Fibroblast of skin of left quadriceps (primary cell): ENCODE data around the gene TTC34.

Source experiments
- DNase-seq, 2 experiments: peaks; one replicate each; pipeline ENCODE4 v3.0.0-alpha.2; 2013; ENCODE audit warnings: low read depth in 2 of 2

TTC34 gene

DNA sequence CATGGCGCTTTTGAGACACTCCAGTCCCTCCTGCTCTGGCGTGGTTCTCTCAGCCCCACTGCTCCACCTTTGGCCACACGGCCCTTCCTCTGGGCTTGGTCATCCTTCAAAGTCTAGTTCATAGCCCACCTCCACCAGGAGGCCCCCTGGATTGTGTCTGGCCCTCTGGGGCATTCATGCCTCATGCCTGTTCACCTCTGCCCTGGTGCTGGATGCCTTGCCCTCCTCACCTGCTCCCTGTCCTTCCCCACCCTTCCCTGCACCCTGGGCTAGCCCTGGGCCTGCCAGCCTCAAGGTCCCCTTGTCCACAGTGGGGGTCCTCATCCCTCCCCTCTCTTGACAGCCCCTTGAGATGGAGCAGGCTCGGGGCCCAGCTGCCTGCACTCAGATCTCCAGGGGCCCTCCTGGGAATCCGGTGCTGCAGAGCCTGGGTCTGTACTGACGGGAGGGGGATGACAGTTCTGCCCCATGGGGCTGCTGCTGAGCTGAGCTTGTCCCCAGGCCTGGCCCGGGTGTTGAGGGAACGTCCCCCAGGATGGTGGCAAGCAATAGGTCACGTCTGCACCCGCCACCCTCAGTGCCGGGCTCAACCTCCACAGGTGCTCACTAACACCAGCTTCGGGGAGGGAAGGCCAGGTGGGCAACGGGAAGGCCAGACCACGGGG lies 196.5 kb downstream of the TTC34 start:
- no peak for DNase-seq

DNA sequence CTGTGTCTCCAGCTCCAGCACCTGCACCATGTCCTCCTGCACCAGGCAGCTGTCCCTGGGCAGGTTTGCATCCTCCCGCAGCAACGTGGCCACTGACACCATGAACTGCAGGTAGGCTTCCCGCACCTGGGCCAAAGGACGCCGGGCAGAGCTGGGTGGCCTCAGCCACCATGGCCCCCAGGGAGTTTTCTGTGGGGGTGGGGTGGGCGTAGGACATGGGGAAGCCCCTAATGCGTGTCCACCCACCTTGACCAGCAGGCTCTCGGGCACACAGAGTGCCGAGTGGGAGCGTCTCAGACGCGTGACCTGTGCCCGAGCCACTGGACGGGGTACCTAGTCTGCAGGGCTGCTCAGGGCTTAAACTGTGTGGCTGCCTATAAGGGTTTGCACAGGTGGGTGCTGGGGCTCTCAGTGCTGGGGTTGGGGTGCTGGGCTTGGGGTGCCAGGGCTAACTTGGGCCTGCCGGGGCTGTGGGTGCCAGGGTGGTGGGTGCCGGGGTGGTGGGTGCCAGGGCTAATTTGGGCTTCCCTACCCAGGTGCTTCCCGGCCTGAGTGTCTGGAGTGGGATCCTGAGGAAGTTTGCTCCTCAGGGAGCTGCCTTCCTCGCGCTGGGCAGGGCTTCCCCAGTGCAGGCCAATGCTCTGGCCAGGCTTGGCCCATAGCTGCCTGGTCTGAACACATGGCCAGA lies 197.2 kb downstream of the TTC34 start:
- no peak for DNase-seq

GRCh38 chr1:2603521-2604155 lies 197.9 kb downstream of the TTC34 start:
- DNase-seq: no peak

DNA sequence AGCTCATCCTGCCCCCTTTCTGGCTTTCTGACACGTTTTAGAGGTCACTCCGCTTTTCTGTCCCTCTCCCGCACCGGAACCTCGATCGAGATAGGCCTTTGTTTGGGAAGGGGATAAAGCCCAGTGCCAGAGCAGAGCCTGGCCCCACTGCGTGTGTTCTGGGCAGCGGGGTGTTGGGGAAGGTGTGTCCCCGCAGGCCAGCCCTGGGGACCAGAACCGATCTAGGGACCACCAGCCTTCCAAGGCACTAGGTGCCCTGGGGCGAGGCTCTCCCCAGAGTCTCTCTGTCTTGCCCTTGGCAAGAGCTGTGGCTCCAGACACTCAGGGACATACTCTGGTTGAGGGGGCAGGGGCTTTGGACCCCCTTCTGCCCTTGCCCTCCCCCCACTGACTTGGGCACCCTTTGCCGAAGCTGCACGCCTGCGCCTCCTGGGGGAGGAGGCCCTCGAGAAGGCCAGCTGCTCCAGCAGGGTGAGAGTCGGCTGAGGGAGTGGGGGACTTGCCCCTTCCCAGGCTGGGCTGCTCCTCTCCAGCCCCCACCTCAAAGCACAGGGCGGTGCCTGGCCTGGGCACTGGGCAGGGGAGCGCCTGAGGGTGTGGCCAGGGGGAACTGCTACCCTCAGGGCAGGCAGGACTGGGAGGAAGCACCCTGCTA lies 198.5 kb downstream of the TTC34 start:
- no peak for DNase-seq

DNA sequence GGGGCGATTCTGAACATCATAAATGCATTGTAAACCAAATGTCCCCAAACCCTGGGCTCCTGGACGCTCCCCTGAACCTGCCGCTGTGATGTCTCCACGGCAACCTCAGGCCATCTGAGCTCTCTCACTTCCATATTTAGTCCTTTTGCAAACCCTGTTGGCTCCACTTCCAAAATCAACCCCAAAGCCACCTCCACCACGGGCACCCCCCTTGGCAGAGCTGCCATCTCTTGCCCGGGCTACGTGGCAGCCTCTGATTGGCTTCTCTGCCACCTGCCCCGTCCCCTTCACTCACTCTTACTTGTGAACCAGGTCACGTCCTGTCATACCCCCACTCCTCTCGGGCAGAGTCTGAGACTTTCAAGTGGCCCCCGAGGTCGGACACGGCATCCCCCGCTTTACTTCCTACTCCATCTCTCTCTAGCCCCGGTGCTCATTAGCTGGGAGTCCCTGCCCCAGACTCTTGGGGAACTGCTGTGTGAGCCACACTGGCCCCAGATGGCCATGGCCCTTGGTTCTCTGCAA lies 199.1 kb downstream of the TTC34 start:
- DNase-seq: no peak

DNA sequence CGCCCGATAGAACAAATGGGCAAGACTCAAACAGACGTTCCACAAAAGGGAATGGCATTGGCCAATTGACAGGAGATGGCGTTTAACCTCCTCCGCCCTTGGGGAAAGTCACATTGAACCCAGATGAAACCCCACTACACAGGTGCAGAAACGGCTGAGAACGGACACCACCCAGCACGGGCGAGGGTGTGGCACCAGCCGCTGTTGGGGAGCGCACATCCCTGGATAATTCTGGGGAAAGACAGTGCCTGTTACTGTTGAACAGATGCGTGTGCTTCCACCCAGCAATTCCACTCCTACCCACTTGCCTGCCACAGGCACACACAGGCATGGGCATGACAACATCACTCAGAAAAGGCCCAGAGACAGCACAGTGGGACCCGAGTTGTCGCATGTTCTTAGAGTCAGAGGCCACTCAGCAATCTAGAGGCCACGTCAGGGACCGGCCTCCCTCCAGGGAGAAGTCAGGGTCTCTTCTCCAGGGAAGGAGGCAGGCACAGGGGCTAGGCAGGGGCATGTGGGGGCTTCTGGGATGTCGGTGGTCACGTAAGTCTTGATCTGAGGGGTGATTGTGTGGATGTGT lies 199.7 kb downstream of the TTC34 start:
- no peak for DNase-seq

DNA sequence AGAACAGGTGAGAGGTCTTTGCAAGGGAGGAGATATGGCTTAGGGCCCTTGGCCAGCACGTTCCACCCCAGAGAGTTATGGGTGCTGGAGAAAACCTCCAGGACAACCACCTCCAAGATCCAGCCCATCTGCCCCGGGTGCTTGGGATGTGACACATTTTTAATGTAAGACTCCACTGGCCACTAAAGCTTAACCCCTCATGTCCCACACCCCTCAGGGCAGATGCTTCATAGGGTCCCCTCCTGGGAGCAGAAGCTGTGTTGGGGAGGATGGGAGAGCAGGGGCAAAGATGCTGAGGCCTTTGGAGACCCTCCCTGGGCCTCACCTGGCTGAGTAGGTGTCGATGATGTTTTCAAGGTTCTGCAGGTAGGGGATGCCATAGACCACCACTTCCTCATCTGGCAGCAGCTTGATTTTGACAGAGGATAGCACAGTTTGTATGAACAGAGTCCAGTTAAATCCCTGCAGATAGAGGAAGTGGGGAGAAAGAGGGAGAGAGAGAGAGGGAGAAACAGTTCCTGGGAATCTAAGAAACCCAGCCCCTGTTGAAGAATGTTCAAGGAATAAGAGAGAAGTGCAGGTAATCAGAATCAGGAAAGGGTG lies 203.1 kb downstream of the TTC34 start:
- no peak for DNase-seq

DNA sequence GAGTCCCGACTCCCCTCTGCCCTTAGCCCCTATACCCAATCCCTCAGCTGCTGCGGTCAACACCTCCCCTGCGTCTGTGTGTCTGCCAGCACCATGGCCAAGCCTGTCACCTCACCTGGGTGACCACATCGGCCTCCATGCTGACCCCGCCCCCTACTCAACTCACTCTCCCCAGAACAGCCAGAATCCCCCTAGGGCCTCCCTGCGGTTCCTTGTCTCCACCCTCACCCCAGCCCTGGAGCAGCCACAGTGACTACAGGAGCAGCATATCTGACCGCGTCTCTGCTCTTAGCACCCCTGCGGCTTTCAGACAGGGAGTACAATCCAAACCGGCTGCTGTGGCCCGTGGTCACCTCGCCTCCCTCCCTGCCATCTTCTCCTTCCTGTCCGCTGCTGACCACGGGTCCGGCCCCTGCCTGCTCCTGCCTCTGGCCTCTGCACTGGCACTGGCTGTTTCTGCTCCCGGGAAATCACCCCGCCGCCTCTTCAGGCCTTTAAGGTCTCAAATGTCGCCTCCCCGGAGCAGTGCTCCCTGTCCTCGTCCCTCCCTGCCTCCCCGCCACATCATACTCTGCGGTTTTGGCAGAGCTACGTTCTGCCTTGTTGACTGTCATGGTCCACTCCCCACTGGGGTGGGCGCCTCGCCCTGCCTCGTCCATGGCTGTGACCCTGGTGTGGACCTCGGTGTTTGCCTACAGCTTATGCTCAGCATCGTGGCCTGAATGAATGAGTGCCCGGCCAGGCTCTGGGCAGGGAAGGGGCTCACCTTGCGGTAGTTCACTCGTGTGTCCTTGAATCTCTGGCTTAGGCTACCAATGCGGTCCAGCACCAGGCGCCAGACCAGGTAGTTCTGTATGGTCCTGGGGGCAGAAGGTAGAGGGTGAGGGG lies 203.8 kb downstream of the TTC34 start:
- no peak for DNase-seq

DNA sequence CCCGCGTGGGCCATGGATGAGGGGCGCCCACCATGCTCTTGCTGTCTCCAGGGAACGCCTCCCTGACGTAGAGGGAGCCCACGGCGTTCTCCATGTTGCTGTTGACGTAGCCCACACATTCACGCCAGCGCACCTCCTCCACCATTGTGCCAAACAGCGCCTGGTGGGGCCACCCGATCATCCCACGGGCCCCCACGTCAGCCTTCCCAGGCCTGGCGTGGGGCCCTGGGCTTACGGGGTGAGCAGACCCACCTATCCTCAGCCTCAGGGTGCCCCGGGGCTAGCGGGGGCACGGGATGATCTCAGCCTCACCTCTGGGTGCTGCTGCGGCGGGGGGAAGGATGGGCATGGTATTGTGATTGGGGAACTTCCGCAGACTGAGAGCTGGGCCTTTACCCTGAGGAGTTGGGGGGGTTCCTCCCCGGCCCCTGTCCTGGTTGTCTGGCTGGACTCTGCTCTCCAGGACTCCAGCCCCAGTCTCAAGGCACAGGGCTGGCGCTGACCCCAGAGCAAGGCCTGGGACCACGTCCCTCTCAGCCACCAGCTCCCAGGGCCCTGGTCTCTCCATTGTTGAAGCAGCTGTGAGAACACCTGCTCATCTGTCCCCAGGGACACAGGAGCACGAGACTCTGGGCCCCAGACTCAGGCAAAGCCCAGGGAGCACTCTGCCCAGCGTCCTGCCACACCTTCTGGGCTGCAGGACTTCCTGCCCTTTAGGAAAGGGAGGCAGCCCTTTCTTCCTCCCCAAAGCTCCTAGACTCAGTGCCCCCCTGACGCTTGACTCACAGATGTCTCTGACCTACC lies 204.8 kb downstream of the TTC34 start:
- no peak for DNase-seq

DNA sequence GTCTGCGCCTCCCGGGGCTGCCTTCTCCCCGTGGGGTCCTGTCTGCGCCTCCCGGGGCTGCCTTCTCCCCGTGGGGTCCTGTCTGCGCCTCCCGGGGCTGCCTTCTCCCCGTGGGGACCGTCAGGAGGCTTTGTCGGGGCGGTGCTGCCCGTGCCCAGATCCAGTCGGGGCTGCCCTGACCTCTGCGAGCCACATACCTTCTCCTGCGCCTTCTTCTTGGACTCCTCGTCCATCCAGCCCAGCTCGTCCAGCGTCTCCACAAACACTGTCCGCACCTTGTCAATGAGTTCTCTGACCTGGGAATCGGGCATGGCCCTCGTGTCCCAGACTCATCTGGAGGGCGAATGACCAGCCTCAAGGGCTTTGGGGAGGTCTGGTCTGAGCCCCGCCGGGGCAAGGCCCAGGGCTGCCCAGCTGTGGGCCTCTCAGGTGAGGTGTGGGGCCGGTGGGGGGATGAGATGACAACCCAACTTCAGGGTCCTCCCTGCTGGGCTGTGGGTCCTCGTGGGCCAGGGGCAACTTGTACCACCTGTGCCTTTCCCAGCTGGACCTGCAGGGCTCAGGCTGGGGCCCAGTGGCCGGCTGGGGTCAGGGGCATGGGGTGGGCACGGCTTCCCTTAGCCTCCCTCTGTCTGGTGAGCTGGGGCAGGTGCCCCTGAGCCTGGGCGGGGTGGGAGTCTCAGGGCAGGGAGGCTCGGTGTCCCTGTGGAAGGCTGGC lies 205.5 kb downstream of the TTC34 start:
- no peak for DNase-seq

DNA sequence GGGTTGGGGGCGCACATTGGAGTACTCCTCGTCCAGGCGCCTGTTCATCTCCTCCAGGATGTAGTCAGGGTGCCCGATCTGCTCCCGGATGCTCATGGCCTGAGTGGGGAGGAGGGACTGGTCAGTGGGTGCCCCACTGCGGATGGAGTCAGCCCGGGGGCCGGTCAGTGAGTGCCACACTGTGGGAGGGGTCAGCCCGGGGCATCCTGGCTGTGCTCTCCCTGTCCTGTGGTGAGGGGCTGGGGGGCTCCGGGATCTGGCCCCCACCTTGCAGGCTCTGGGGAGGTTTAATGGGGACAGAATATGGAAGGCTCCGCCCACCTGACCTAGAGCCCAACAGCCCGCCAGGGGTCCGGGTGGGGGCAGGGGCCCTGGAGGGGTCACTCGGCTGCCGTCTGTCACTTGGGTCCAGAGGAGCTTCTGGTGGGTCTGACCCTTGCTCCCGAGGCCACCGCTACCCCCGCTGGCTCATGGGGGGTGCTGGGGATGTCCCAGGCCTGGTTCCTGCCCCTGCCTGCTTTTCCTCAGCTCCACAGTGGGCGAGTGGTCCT lies 206.2 kb downstream of the TTC34 start:
- DNase-seq: no peak

GRCh38 chr1:2594641-2595131 lies 206.8 kb downstream of the TTC34 start:
- no peak for DNase-seq

- DNase-seq: no peak
Observed at GRCh38 chr1:2594001-2594640, 207.4 kb downstream of the TTC34 start.

DNA sequence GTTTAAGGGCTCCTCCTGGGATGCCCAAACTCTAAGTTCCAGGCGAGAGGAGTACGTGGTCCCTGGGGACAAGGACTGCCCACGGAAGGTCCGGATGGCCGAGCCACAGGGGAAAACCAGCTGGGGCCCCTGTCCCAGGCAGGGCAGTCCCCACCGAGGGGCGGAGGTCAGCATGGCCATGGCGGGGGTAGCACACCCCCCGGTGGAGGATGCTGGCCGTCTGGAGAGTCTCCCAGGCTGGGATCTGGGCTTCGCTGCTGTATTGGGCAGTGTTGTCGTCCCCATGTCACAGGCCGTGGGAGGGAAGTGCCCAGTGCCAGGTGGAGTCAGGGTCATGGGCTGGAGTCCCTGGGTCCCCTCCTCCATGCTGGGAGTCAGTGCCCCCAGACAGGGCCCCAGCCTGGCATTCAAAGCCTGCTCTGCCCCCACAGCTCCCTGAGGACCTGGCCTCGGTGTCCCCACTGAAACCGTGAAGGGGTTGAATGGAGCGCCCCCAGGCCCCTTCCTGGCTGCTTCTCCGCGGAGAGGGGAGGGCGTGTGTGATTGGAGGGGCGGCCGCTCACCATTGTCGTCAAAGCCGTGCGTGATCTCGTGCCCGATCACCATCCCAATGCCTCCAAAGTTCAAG lies 208.1 kb downstream of the TTC34 start:
- DNase-seq: no peak

- no peak for DNase-seq
Observed at GRCh38 chr1:2592672-2593071, 208.8 kb downstream of the TTC34 start.

GRCh38 chr1:2591581-2592261 lies 209.8 kb downstream of the TTC34 start:
- DNase-seq: no peak

DNA sequence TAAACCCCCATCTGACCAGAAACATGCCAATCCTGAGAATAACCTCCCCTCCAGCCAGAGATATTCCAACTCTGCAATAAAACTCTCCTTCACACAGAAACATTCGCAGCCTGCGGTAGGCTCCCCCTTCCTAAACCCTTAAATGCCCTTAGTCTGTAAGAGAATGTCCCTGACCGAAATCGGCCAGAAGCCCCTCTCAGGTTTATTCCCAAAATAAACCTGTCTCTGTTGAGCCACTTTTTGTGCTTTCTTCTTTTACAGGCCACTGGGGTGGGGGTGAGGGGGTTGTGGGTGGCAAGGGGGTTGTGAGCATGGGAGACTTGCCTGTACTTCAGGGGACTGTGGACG lies 210.3 kb downstream of the TTC34 start:
- DNase-seq: no peak
